PC-3 (cell line): ENCODE measurements around the gene F12.

Experiments used
- CTCF ChIP-seq: fragments of 300-600 bp; sonication (generic); conservative IDR thresholded peaks from 2 replicates; pipeline ENCODE4 v1.5.1; 2017; ENCODE audit warnings: antibody characterized with exemption, low read depth, mild to moderate bottlenecking, low read length
- EZH2 ChIP-seq: fragments of 300-600 bp; sonication (generic); IDR thresholded peaks from one replicate; pipeline ENCODE4 v1.6.1; 2017; ENCODE audit warnings: antibody characterized with exemption, mild to moderate bottlenecking, low read length; ENCODE audit not compliant: unreplicated experiment

GRCh38 chr5:177455661-177456590 lies 46.6 kb upstream of the F12 start:
- TF ChIP-seq CTCF: peak; percentile 86
- no peak for TF ChIP-seq EZH2
